Activated T-helper 1 cell treated with anti-CD3 and anti-CD28 coated beads, Interleukin-2, amount 50 U/mL, for 16 hours (primary cell): ENCODE measurements around the gene DHRS3.
"Not testable (repeated sequence)": the region's sequence is repeated elsewhere in the genome, so short reads cannot be mapped to it uniquely, and the experiment has no call there.

ENCODE experiments used
- DNase-seq, 2 donors: peaks; one replicate each; pipeline ENCODE4 v3.0.0-alpha.2; 2020; ENCODE audit warnings: low read depth in 1 of 2, low spot score in 1 of 2

Gene DHRS3

DNA sequence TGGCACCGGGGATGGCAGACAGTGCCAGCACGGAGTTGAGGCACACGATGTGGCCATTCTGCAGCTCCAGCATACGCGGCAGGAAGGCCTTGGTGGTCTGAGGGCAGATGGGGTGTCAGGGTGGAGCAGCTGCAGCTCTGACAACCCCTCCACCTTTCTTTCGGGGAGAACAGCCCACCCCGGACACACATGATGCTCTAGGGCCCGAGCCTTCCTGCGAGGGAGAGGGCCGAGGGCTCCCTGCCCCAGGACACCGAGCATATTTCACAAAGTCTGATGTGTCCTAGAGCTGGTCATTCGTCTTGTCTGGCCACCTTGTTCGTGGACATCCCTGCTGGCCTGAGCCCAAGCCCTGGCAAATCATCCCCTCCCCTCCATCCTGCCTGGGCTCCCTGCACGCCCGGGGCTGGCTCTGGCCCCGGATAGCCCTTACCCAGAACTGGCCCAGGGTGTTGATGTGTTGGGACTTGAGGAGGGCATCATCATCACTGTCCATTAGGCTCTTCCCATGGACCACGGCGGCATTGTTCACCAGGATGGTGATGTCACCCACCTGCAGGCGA lies 39.1 kb downstream of the DHRS3 start:
- DNase-seq, result no peak

DNA sequence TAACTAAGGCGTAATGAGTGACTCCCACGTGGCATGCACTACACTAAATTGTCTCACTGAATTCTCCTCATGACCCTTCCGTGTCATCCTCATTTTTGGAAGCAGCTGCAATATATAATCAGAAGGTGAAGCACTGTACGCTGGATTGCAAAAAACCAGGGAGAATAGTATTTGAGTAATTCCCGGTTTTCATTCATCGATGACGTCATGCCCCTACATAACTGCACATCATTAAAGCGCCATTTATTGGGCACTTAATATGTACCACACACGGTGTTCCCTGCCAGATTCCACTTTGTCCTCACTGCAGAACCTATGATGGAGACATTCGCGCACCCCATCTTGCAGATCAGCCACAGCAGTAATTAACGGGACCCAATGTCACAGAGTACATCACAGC lies 41.0 kb downstream of the DHRS3 start:
- DNase-seq, result no peak

DNA sequence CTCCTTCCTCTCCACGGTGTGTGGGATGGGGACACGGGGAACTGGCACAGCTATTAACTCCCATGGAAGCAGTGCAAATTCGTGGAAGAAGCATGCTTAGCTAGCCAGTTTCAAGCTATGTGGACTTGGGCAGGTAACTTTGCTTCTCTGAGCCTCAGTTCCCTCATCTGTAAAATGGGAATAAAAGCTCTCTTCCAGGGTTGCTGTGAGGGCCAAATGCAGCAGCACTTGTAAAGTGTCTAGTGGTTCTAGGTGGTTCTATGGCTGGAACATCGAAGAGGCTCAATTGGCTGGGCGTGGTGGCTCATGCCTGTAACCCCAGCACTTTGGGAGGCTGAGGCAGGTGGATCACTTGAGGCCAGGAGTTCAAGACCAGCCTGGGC lies 43.3 kb downstream of the DHRS3 start:
- no peak for DNase-seq

DNA sequence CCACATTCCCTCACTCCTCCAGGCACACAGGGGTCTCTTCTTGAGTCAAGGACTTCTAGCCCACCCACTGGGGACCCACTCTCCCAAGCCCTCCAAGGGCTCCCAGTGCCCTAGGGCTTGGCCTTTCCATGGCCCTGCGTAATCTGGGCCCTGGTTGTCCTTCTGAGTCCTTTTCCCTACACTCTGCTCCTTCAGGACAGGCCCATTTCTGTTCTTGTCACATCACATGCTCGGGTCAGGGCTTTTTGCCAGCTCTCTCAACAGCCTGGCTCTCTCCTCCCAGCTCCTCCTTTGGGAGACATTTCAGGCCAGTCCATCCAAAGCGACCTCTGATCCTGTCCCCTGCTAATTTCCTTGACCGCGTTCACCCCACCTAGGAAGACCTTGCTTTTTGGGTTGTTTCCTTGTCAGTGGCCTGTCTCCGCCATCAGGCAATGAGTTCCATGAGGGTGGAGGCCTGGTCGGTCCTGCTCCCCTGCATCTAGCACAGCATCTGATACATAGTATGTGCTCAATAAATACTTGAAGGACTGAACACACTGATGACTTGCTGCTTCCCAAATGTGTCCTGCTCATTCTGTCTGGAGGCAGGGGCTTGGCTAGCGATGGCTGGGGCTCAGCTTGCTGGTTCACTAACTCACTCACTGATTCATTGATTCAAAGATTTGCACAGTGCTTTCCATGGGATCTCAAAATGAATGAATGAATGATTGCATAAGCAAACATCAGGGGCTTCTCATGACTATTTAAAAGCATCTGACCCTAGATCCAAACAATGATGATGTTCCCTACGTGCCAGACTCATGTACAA lies 44.8 kb downstream of the DHRS3 start:
- DNase-seq, result no peak

DNA sequence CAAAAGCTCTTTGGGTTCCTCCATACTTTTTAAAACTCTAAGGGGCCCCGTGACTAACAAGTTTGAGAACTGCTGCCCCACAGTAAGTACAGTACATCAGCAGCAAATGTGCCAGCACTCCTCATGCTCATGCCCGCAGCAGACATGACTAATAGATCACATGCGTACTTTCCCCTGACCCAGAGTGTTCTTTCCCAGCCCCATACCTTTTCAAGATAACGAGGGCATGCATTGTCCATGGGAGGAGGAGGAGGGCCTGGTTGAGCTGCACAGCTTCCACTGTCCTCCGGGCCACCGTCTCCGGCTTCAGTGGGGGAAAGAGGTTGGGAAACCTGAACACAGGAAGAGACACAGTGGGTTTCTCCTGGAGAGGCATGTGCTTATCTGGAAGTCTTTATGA lies 45.5 kb downstream of the DHRS3 start:
- no peak for DNase-seq

DNA sequence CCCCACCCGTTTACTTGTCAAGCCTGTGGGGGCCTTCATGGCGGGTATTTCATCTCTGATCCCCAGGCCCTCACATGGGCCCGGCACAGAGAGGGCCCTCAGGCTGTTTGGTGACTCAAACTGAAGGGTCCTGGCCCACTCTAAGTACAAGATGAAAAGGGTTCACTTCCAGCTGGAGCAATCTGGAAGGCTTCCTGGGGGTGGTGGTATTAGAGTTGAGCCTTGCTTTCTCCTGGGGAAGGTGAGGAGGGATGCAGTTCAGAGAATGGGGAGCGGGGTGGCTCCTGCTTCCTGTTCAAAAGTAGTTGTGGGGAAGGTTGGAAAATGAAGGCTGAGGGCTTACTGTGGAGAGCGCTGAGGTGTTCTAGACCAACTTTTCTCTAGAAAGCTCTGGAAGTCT lies 47.7 kb downstream of the DHRS3 start:
- DNase-seq, result no peak

DNA sequence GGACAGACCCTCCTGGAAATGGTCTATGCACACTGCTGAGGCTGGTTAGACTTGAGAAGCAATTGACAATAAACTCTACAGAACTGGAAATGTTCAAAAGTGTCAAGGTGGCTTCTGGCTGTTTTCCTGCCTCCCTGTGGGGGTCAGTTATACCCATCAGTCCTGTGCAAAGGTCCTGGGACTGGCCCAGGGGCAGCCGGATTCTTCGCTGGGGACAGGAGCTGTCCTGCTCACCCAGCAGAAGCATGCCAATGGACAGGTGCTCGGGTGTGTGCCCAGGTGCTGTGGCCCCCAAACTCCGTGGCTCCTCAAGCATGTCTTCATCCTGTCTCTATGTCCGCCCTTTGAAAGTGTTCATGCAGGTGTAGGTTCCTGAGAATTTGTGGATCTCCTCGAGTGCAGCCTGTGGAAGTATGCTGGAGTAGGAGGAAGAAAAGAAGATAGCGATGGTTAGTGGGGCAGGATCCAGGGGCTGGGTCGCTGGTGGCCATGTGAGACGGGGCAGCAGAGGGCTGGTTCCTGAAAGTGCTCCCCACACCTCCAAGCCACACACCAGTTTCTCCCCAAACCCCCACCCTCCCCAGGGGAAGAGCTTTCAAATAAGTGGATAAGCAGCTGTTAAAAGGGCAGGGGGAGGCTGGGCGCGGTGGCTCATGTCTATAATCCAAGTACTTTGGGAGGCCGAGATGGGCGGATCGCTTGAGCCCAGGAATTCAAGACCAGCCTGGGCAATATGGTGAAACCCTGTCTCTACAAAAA lies 49.8 kb downstream of the DHRS3 start:
- no peak for DNase-seq

DNA sequence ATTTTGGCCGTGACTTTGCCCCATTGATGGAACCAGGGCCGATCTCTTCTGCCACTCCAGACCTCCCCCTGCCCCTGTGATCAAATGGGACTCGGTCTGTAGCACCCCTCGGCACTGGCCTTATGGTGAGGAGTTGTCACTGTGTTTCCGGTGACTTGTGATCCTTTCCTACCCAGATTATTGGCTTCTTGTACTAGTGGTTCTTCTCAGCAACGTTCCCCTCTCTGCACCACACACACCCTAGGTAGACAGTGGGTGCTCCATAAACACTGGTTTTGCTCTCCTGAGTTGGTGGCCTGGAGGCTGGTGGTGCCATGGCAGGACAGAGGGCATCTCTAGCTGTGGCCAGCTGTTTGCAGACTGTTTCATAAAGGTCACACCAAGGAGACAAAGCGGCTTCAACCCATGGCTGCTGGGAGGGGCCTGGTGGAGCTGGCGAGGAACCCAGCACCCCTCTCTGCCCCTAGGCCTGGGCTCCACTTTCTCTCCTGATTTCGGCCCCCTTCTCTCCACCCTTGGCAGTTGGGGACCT lies 50.7 kb downstream of the DHRS3 start:
- DNase-seq, result no peak

DNA sequence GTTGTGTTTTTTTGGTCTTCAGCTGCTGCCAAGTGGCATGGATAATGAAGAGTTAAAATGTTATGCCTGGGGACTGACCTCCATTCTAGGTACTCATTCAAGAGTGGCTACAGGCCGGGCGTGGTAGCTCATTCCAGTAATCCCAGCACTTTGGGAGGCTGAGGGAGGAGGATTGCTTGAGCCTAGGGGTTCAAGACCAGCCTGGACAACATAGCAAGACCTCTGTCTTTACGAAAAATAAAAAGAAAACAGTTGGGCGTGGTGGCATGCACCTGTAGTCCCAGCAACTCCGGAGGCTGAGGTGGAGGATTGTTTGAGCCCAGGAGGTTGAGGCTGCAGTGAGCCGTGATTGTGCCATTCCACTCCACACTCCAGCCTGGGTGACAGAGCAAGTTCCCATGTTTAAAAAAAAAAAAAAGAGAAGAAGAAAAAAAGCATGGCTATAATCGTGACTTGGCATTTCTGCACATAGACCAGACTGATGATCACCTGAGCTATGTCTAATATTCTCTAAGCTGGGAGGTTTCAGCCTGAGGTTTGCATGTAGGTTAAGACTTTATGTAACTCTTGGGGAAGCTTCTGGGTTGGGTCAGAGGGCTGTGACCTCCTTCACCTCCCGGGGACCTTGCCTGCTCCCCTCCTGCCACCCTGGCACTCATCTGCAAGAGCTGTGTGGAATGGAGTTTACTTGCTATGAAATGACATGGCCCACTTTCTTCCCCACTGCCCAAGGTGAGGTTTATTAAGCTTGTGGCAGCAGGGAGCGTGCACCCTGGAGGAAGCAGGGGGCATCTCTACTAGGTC lies 51.3 kb downstream of the DHRS3 start:
- DNase-seq, result no peak

DNA sequence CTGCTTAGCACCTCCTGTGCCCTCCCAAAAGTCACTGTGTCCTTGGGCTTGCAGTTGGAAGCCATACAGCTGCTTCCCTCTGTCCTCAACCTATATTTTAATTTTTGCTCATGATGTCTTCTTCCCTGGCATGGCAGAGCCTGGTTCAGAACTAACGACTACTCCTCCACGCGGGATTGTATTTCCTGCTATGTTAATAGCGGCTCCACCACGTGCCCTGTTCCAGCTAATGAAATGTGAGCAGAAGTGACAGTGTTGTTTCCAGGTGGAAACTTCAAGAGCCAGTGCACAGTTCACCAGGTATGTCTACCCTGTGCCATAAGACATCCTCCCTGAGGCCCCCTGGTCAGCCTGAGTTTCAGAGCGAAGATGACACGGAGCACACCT lies 52.1 kb downstream of the DHRS3 start:
- DNase-seq, result no peak

DNA sequence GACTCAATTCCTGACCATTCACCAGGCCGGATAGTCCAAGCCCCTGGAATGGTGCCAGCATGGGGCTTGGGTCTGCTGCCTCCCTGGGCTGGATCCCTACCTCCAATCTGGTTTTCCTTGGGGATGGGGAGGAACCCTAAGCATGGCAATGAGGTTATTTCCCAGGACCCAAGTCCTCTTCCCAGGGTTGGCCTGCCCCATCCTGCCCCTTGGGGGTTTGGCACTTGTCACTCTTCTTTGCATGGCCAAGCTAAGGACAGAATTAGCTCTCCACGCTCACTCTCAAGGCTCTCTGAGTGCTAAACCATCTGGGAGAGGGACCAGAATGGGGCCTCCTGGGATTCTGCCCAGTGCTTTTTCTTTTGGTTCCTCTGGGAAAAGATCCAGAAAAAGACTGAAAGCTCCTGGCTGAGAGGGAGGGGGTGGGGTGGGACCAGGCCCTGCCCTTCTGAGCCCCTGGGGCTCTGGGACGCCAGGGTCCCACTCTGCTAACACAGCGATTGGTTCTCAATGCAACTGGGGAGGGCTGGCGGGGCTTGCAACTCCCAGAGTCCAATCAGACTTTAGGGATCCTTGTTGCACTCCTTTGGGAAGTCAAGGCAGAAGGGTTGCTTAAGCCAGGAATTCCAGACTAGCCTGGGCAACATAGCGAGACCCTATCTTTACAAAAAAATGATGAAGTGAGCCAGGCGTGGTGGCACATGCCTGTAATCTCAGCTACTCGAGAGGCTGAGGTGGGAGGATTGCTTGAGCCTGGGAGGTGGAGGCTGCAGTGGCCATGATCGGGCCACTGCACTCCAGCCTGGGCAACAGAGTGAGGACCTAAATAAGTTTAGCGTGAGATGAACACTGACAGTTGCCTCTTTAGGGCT lies 52.7 kb downstream of the DHRS3 start:
- no peak for DNase-seq

DNA sequence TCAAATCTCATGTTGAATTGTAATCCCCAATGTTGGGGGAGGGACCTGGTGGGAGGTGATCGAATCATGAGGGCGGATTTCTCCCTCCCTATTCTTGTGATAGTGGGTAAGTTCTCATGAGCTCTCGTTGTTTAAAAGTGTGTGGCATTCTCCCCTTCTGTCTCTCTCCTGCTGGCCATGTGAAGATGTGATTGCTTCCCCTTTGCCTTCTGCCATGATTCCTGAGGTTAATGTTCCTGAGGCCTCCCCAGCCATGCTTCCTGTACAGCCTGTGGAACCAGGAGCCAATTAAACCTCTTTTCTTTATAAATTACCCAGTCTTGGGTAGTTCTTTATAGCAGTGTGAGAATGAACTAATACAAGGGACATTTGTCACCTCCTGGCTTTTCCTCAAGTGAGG lies 53.8 kb downstream of the DHRS3 start:
- DNase-seq, result not testable (repeated sequence)

DNA sequence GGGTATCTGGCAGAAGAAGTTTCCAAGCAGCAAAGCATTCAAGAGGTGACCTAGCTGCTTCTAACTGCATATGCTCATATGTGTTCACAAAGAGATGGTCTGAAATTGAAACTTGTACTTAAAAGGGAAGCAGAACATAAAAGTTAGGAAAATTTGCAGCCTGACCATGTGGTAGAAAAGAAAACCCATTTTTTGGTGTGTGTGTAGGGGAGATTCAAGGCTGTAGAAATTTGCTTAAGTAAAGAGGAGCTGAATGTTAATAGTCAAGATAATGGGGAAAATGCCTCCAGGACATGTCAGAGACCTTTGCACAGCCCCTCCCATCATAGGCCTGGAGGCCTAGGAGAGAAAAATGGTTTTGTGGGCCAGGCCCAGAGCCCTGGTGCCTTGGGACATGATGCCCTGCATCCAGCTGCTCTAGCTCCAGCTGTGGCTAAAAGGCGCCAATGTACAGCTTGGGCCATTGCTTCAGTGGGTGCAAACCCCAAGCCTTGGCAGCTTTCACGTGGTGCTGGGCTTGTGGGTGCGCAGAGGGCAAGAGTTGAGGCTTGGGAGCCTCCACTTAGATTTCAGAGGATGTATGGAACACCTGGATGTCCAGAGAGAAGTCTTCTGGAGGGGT lies 54.9 kb downstream of the DHRS3 start:
- no peak for DNase-seq

DNA sequence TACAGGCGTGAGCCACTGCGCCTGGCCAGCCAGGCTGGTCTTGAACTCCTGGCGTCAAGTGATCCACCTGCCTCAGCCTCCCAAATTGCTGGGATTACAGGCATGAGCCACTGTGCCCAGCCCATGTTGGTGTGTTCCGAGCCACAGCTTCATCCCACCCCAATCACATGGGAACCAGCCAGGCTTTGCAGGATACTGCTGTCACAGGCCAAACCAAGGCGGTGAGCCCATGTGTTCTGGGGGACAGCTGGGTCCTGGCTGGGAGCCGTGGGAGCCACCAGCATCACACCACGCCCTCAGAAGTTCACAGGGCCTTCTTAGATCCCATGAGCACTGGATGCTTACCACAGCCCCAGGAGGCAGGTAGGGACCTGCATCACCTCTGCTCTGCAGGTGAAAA lies 56.9 kb downstream of the DHRS3 start:
- DNase-seq, result no peak

DNA sequence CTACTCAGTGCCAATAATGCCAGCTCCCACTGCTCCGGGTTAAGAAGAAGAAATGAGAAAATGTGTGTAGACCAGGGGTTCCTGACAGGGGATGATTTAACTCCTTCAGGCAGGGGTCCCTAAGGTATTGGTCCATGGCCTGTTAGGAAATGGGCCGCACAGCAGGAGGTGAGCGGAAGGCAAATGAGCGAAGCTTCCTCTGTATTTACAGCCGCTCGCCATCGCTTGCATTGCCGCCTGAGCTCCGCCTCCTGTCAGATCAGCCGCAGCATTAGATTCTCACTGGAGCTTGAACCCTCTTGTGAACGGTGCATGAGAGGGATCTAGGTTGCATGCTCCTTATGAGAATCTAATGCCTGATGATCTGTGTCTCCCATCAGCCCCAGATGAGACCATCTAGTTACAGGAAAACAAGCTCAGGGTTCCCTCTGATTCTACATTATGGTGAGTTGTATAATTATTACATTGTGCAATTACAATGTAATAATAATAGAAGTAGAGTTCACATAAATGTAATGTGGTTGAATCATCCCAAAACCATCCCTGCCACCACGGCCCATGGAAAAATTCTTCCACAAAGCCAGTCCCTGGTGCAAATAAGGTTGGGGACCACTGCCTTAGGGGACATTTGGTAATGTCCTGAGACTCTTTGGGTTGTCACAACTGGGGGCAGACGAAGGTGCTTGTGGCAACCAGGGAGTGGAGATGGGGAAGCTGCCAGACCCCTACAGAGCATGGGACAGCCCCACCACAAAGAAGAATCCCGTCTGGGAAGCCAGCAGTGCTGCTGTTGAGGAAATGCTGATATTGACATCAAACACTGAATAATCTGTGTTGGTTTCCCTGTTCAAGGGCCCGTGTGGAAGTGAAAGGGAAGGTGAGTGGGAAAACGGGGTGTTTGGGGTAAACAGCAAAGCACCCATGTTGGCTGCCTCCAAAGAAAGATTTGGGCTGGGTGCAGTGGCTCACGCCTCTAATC lies 60.8 kb downstream of the DHRS3 start:
- DNase-seq, result no peak

DNA sequence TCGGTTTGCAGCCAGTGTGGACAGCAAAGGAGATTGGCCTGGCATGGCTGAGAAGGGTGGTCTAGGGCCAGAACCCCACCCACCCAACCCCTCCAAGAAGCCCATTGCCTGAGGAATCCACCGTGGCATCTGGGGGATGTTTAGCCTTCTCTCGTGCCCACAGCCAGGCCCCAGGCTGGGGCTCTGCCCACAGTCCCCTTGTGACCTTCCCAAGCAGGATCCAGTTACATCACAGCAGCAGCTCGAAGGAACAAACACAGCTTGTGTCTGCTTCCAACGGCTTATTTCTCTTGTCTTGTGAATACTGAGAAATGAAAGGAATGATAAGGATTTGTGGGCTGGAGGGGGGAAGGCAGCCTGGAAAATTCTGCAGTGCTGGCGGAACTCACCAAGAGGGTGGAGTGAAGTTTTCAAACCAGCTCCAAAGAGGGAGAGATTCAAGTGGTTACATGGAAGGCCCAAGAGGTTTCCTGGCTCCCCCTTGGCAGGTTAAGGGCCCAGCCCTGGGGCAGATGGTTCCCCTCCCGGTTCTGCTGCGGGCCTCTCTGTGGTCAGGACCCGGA lies 61.6 kb downstream of the DHRS3 start:
- DNase-seq, result no peak

DNA sequence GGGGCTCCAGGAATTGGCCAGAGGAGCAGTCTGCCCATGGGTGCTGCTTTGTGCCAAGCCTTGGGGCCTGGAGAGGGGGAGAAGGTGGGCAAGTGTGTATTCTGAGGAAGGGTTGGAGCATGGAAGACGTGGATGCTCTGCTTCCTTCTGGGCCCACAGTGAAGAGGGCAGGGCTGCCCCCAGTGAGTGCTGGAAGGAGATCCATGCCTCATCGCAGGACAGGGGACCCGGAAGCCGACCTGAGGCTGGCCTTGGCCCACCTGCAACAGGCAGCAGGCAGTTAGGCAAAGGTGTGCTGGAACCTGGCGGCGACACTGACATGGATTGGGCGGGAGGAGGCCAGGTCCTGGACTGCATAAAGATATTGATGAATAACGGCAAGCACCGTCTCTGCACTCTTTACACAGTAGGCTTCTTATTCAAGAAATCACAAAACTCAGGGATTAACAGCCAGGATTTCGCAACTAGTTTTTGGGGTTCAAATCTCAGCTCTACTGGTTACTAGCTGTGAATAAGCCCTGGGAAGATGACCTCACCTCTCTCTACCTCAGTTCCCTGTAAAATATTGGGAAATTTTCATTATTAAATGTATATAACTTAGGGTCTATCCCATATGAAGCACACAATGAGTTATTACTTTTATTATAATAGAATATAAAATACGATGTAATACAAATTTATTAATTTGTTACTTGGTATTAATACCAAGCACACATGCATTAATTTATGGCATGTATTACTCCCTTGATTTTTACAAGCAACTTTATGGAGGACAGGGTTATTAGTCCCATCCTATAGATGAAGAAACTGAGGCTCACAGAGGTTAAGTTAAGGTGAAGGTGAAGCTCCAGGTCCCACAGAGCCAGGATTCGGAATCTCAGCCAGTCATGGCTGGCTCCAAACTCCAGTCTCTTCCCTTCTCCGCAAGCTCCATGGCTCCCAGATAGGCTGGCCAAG lies 62.3 kb downstream of the DHRS3 start:
- no peak for DNase-seq
